ENCODE measurements around the gene EVL.

Gene EVL

GRCh38 chr14:100088226-100088625 lies 23.0 kb downstream of the EVL start:
- FAIRE-seq, result no peak

GRCh38 chr14:100091386-100091785 lies 26.2 kb downstream of the EVL start:
- no peak for FAIRE-seq

DNA sequence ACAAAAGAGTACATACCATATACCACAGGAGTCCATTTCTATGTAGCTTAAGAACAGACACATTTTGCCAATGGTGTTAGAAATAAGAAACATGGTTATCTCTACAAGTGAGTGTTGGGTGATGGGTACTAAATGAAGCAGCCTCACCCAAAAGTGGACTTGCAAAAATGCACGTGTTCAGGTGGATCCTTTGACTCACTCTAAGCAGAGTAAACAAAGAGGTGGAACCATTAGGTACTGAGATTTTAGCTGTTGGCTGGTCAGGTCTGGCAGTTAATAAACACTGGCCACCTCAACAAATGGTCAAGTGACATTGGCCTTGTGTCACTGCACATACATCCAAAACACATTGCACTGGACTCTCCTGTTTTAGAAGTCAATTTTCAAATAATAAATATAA lies 27.6 kb downstream of the EVL start:
- no peak for FAIRE-seq

GRCh38 chr14:100093319-100093718 lies 28.1 kb downstream of the EVL start:
- FAIRE-seq, result no peak

DNA sequence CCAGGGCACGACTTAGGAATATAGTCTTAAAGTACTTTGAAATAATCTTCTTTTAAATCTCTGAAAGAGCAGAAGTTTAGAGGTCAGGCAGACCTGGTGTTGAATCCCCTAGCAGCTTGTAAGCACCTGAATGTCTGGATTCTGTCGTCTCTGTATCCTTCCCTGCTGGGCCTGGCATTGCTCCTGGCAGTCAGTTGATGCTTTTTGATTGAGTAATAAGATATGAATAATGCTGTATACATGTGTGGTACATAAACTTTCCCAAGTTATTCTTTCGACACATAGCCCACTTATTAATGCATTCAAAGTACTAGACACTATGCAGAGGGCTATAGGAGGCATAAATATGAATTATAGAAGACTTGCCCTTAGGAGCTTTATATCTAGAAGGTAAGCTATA lies 31.4 kb downstream of the EVL start:
- FAIRE-seq, result no peak

GRCh38 chr14:100098171-100098570 lies 32.9 kb downstream of the EVL start:
- no peak for FAIRE-seq

DNA sequence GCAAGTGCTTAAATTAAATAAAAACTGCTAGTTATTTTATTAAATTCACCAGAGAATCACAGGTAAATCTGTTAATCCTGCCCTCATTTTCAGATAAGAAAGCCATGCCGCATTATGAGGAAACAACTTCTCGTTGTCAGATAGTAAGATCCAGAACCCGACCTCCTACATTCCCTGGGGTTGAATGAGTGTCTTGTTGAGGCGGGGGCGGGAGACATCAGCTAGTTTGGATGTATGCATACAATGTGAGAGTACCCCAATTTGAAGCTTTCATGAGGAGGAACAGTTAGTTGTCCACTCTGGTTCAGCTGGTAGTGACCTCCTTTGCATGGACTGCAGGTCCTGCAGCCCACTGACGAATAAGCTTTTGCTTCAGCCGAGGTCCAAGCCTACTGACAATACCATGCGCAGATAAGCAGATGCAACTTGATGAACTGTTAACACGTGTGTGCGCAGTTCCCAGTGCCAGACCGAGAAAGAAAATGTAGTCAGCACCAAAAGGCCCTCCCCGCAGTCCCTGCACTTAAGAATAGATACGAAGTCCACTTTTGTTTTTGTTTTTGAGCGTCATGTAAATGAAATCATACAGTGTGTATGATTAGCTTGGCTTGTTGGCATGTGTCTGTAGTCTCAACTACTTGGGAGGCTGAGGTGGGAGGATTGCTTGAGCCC lies 34.9 kb downstream of the EVL start:
- no peak for FAIRE-seq

- no peak for FAIRE-seq
These were observed 37.0 kb downstream of the EVL start for GRCh38 chr14:100102156-100102785.

DNA sequence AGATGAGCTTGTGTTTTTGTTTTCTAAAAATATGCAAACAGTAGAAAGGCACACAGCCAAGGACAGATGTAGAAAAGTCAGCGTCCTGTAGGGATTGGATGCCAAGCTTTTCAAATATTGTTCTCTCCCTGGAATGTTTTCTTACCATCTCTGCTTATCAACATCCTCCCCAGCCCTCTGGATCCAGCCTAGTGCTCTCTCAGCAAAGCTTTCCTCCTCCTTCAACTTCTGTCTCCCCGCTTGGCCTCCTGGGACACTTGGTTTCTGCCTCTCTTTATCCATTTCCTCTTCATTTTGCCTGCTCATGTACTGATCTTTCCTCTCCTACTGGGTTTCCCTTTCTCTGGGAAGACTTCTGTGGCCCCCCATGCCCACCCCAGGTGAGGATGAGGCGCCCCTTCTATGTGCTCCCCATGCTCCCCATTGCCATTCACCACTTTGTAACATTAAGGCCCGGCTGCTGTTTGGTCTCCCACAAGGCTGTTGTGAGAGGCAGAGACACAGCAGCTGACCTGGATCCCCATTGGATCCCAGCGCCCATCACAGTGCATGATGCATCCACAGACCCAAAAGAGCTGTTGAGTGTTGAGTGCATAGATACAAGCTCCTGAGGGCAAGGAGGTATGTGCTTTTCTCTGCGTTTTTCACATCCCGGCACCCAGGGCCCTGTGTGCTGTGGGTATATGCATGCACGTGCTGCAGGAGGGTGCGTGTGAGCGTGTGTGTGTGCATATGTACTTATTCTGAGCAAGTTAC lies 38.2 kb downstream of the EVL start:
- no peak for FAIRE-seq

- FAIRE-seq, result no peak
These were observed 38.8 kb downstream of the EVL start for GRCh38 chr14:100104006-100104352.

GRCh38 chr14:100104523-100105300 lies 39.5 kb downstream of the EVL start:
- FAIRE-seq, result no peak

- no peak for FAIRE-seq
These were observed 40.3 kb downstream of the EVL start for GRCh38 chr14:100105357-100106169.

DNA sequence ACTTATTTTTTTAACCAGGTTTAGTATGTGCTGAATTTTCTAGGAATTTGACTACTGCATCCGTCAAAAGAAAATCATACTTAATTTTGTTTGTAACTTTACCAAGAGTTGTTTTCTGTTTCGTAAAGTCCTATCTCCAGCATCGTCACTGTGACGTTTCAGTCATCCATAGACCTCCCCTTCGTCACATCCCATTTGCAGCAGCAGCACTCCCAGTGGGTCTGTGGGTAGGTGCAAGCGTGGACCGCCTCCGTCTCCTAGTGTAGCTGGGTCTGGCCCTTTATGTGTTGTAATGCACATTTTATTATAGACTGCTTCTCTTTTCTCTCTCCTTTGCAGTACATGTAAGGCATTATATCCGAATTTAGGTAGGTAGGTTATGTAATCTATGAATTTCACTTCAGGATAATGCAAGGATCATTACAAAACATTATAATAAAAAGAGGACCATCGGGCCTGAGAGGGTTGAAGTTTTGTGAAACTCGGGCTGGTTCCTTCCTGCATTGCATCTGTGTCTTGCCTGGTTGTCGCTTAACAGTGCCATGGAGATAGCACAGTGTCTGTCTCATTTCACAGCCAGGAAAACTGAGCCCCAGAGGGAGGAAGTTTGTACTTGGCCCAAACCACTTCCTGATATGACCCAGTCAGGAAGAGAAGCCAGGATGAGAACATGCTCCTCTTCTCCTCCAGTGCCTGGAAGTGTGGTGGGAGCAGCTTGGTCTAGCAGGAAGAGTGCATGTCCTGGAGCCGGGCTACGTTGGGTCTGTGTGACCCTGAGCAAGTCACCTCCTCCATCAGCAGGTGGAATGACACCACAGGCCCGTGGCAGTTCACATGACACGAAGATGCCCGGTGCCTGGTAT lies 41.3 kb downstream of the EVL start:
- no peak for FAIRE-seq

DNA sequence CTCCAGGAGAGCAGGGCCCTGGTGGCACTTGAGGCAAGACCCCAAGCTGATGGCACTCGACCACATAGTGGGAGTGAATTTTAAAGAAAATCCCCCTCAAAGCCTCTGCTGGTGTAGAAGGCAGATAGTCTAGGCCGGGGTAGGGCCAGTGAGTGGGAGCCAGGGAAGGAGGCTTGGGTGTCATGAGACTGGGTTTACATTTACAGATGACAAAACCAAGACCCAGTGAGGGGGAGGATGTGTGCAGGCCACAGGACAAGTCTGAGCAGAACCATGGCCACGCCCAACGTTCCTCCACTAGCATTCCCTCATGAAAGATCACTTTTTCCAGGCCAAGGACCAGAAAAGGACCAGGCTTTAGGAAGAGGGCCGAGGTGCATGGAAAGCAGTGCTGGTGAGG lies 42.0 kb downstream of the EVL start:
- no peak for FAIRE-seq

GRCh38 chr14:100108042-100108825 lies 43.0 kb downstream of the EVL start:
- no peak for FAIRE-seq

GRCh38 chr14:100108840-100109593 lies 43.8 kb downstream of the EVL start:
- no peak for FAIRE-seq

GRCh38 chr14:100109594-100109955 lies 44.4 kb downstream of the EVL start:
- no peak for FAIRE-seq

DNA sequence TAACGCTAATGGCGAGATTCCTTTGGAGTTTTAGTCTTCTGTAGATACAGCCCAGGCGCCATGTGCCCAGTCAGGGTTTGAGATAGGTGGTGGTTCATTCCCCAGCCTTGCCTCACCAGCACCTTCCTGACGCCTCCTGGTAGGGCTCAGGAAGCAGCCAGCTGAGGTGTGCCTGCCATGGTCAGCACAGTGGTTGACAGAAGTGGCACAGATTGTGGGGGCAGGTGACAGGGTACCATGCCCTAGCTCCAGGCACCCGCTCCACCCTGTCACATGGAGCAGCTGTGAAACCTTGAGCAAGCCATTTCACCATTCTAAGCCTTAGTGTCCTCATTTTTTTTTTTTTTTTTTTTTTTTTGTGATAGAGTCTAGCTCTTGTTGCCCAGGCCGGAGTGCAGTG lies 45.6 kb downstream of the EVL start:
- FAIRE-seq, result no peak

DNA sequence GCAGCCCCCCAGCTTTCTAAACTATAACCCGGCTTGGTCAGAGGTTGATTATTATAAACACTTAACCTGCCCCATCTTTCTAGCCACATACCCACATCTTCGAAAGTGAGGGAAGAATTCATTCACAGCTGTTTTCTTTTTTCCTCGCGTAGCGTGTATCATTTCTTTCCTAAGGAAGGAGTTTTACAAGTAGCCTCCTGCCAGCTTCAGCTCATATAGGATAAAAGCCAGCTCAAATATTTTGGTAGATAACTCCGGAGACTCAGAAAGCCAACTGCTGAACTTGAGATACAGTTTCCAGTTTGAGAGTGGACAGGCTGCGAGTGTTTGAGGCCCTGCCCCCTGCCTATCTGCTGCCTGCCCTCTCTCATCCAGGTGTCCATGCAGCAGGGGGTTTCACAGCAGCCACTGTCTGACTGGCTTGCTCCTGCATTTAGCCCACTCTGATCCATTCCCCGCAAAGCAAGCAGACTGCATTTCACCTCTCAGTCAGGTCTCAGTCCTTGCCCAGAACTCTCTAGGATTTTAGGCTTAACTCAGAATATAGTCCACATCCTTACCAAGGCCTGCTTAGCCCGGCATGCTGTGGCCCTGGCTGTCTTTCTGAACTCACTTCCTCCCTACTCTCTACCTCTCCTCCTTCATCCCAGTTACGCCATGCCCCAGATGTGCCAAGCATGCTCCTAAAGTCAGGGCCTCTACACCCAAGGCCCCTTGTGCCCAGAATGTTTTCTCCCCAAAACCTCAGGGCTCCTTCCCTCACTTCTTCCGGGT lies 46.9 kb downstream of the EVL start:
- FAIRE-seq, result no peak

Data from G401.6 (cell line).